ENCODE measurements around the gene SF3B1.

GRCh38 chr2:197399887-197400540 lies 34.8 kb downstream of the SF3B1 start:
- TF ChIP-seq CTCF (IDR thresholded peaks at IDR 0.05) = no peak
- no peak for TF ChIP-seq MAZ (IDR thresholded peaks at IDR 0.05; ENCODE audit: borderline replicate concordance, low read depth, low read length)
- TF ChIP-seq CHD4 (IDR thresholded peaks at IDR 0.05; ENCODE audit: borderline replicate concordance) = no peak
- no peak for TF ChIP-seq REST (IDR thresholded peaks at IDR 0.05)
- no peak for TF ChIP-seq FOSL2 (IDR thresholded peaks at IDR 0.05)
- no peak for TF ChIP-seq FOSL2 (CRISPR knock-in tag; IDR thresholded peaks at IDR 0.05)
- TF ChIP-seq EP300 (IDR thresholded peaks at IDR 0.05) = no peak
- TF ChIP-seq USF2 (IDR thresholded peaks at IDR 0.05) = no peak
- no peak for TF ChIP-seq ZC3H11A (IDR thresholded peaks at IDR 0.05)
- no peak for TF ChIP-seq NPAS2 (CRISPR knock-in tag; IDR thresholded peaks at IDR 0.05; ENCODE audit: borderline replicate concordance)
- TF ChIP-seq RCOR1 (IDR thresholded peaks at IDR 0.05; ENCODE audit: low read depth, low read length) = no peak
- no peak for TF ChIP-seq SMC3 (IDR thresholded peaks at IDR 0.05)
- TF ChIP-seq E2F6 (IDR thresholded peaks at IDR 0.05; ENCODE audit: borderline replicate concordance, low read depth) = no peak

Data from A549 (cell line).